GM12872 (cell line): ENCODE measurements around the gene LTBP2.

Source experiments
- TF ChIP-seq, protein P1 (sequence below): IDR thresholded peaks from 3 replicates; pipeline ENCODE4 v1.5.1; 2011; ENCODE audit warnings: low read depth, mild to moderate bottlenecking, low read length, moderate library complexity; ENCODE audit not compliant: insufficient read depth

The LTBP2 gene

DNA sequence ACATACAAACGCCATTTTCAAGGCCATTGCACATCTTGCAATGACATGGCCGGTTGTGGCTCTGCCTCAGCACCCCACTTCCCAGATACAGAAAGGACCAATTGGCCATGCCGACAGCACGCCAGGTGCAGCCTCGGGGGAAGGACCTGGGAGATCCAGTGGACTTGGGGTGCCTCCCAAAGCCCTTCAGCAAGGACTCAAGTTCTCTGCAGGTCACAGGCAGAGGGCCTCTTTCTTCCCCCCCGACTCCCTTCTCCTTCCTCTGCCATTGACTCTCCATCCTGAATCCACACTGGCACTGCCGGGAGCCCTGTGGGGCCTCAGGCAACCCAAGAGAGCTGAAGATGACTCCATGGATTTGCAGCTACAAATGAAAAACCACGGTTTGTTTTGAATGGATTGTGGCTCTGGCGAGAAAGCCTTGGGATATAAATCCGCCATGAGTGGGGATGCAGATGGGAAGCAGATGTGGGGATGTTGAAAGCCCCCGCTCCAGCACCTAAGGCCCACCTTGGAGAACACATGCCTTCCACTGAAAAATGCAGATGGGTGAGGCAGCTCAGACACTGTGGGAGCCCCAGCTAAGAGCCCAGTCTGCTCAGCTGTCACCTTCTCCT is 35.1 kb upstream of the LTBP2 start:
- TF ChIP-seq, protein P1, sequence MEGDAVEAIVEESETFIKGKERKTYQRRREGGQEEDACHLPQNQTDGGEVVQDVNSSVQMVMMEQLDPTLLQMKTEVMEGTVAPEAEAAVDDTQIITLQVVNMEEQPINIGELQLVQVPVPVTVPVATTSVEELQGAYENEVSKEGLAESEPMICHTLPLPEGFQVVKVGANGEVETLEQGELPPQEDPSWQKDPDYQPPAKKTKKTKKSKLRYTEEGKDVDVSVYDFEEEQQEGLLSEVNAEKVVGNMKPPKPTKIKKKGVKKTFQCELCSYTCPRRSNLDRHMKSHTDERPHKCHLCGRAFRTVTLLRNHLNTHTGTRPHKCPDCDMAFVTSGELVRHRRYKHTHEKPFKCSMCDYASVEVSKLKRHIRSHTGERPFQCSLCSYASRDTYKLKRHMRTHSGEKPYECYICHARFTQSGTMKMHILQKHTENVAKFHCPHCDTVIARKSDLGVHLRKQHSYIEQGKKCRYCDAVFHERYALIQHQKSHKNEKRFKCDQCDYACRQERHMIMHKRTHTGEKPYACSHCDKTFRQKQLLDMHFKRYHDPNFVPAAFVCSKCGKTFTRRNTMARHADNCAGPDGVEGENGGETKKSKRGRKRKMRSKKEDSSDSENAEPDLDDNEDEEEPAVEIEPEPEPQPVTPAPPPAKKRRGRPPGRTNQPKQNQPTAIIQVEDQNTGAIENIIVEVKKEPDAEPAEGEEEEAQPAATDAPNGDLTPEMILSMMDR, result no peak

- TF ChIP-seq, protein P1, result no peak
Measured at GRCh38 chr14:74645756-74646470, 33.9 kb upstream of the LTBP2 start.

DNA sequence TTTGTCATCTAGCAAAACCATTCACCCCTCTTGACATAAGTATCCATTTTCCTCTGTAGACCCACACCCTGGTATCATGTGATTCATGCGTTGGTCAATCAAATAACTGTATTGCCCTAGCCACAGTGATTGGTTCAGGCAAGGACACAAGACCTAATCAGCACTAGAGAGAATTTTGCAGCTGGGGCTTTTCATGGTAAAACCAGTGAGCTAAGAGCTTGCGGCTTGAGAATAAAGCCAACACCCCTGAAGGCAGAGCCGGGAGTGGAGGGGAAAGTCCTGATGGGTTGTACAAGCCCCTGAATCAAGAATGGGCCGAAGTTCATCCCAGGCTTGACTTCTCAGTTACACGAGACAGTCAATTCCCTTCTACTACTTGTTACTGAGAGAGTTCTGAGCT is 33.2 kb upstream of the LTBP2 start:
- TF ChIP-seq, protein P1, result no peak

- TF ChIP-seq, protein P1, result no peak
Measured at GRCh38 chr14:74641601-74642391, 29.8 kb upstream of the LTBP2 start.

- TF ChIP-seq, protein P1, result no peak
Measured at GRCh38 chr14:74638966-74639365, 26.9 kb upstream of the LTBP2 start.

DNA sequence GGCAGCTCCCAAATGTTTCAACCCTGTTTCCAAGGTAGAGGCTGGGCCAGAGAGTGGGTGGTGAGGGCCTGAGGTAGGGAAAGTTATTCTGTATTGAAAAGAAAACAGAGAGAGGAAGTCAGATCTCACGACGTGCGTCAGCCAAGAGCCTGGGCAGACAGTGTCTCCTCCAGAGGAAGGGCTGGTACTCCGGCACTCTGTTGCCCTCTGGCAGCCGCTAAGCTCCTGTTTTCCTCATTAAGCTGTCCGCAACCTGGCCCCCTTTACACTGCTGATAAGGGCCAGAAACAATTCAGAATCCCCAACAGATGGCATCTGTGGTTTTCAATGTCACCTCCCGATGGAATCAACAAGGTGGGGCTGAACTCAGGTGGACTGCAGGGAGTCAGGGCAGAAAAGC is 26.0 kb upstream of the LTBP2 start:
- TF ChIP-seq, protein P1, result no peak

GRCh38 chr14:74637178-74637550 is 25.1 kb upstream of the LTBP2 start:
- TF ChIP-seq, protein P1, result no peak
